HT1080 (cell line): ENCODE measurements around the gene DSE. TPM values are rescaled to one million over a fixed set of nuclear protein-coding genes. Genes with fewer than 3 reads are reported as not detected.

Experiments used
- DNase-seq: peaks from one replicate; pipeline ENCODE4 v3.0.0-alpha.2; 2015; ENCODE audit warnings: low read depth
- total RNA-seq: library from RNA; depleted of rRNA; stranded (reverse); fragments of >200 nt; shearing (Covaris generic); gene quantifications from 2 replicates; pipeline ENCODE4 v1.2.3, GENCODE V29; 2014

DSE gene
- total RNA-seq, 1 experiment from 2014 or later, result 44.3 TPM

DNA sequence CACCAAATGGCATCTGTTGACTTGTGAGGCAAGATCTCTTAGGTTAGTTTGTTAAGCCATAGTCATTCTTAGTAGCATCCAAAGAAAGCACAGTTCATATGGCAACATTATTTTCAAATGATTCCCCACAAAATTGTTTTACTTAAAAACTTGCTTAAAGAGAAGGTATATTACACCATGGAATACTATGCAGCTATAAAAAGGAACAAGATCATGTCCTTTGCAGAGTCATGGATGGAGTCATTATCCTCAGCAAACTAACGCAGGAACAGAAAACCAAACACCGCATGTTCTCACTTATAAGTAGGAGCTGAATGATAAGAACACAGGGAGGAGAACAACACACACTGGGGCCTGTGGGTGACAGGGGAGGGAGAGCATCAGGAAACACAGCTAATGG lies 10.9 kb upstream of the DSE start:
- no peak for DNase-seq

DNA sequence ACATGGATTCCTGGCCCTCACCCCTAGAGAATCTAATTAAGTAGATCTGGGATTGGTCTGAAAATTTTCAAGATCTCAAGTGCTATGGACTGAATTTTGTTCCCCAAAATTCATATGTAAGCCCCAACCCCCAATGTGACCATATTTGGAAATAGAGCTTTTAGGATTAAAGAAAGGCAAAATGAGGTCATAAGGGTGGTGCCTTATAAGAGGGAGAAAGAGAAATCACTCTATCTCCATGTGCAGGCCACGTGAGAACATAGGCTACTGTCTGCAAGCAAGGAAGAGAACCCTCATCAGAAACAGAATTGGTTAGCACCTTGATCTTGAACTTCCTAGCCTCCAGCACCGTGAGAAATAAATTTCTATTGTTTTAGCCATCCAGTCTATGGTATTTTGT lies 8.5 kb upstream of the DSE start:
- DNase-seq, result no peak

DNA sequence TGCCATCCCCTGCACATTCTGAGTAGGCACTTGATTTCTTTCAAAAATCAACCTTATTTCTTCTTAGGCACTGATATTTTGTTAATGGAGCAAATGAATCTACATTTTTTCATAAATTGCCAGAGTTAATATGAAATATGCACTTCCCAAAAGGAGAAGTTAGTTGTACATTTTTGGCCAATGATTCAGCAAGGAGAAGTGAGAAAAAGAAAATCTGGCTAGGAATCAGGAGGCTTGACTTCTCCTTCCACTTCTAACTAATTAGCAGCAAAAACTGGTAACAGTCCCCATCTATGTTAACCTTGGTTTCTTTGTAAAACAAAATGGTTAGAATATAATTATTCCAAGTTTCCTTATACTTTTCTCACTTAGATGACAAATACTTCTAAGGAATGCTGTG lies 7.0 kb upstream of the DSE start:
- peak; percentile 48 for DNase-seq

DNA sequence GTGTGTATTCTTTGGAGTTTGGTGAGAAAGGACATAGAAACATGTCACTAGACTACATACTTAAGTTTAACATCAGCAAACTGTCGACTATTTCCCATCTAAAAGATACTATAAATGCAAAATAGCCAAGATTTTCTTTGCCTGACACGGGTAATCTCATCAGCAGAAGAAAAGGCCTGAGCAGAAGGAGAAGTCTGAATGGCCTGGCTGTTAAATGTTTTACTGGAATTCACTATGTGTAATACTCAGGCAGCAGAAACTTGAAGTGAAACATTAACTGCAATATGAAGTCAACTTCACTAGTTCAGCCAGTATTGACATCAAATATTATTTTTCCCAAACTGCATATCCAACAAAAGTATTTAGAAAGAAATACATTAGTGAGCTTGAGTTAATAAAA lies 6.4 kb upstream of the DSE start:
- DNase-seq, result no peak

DNA sequence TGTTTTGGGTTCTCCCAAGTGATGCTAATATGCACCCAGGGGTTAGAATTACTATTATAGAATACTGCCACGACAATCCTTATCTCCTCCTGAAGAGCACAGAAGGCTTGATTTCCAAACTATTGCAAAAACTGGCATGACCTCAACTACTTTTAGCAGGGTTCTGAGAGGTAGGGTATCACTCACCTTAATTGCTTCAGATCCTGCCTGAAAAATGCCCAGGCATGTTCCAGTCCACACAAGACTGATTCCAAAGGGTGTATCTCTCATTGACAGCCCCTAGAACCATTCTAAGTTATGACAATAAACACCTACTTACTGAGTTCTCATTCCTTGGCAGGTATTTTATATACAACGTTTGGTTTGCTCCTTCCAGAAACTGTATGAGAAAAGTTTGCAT lies 5.0 kb upstream of the DSE start:
- no peak for DNase-seq

DNA sequence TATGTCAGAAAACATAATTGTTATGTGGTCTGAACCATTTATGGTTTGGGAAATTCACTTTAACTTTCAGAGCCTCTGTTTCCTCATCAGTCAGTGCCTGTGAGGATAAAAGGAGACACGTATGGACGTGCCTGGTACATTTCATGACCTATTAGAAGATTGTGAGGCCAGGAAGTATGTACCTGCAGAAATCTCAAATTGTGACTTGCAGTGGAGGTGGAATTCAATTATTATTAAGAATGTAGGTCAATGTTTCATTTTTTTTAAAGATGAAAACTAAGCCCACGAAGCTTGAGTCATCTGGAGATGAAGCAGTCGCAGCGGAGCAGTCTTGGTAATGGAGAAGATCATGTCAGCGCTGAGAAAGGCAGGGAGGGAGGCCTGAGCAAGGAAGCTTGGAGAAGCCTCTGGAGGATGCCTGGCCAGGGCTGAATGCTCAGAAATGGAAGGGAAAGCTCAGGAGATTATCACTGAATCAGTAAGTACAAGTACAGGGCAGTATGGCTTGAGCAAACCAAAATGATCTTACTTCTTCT lies 3.9 kb upstream of the DSE start:
- DNase-seq, result no peak

DNA sequence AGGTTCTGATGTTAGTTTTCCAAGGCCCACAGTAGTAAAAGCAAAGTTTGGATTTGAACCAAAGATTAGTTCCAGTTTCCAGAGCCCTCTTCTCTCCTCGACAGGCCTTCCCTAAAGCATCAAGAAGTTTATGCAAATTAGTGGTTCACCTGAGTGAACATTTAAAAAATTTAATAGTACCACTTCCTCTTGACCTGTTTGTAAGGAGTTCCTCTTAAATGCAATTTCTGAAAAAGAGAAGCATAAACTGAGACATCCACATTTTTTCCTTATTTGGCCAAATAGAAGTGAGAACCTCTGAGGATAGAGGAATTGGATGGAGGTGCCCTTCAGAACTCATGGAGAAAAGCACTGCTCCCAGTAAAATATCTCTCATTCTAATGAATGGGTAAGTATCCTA lies 1.2 kb upstream of the DSE start:
- DNase-seq, result no peak

DNA sequence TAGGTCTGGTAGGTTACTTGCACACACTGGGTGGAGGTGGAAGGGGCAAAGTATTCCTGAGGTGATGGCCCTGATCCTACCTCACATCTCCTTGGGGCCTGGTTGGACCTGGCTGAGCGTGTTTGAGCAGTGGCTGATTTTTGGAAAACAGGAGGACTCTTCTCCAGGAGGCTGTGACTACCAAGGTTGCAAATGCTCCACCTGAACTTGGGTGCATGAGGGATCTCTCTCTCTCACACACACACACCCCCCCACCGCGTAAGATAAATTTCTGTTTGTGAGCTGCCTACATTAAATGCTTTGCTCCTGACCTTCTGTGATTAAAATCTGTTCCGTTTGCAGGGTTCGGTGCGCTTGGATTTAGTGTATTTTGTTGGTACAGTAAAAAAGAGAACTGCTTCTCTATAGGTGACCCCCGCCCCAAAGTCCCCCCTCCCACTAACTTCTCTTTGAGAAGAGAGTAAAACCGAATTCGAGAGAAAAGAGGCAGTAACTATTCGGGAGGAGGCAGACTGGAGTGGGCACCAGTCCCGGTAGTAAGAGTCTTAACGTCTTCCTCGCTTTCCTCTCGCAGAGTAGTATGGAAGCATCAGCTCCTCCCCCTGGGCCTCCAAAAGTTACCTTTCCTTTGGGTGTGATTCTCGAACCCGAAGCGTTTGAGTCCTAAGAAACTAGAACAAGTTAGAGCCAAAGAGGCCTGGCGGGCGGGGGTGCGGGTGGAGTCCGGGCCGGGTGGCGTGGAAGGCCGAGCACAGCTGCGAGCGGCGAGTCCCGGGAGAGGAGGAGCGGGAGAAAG lies 585 bp upstream of the DSE start:
- no peak for DNase-seq

DNA sequence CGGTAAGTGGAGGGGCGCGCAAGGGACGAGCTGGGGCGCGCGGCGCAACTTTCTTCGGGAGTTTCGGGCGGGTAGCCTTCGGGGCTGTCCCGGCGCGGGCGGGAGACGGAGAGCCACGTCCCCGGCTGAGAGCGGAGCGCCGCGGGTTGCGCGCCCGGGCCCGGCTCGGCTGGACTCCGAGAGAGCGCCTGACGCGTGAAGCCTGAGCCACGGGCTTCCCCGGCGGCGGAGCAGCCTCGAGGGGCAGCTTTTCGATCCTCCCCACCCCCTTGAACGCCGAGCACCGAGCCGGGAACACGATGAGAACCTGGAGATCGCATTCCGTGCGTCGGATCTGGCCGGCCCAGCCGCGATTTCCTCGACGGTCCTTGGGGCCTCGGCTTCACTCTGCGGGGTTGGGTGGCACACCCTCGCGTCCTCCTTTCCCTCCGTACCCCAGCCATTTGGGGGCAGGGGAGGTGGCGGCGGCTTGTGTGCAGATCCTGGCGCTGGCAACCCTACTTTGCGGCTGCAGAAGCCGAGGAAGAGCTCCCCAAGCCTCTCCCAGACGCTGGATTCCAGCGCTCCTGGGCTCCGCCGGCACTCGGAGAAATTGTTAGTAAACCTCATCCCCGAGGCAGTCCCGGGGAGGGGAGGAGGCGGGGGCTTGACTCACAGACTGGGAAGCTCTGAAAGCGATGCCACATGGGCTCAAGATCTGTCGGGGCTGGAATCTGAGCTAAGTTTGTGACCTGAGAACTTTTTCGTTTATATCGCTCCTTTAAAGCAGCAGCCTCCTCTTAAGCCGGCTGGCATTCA lies 572 bp downstream of the DSE start:
- DNase-seq, result peak; percentile 80

DNA sequence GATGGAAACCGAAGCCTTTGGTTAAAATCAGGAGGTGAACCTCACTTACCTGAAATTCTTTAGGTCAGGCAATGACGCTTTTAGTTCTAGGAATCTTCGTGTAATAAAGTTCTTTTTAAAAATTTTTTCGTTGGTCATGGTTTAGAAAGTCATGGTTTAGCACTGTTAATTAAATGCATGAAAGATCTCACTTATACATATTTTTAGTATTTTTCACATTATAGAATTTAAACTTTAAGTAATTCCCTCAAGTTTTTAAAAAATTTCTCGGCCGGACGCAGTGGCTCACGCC lies 1.1 kb downstream of the DSE start:
- DNase-seq, result no peak

DNA sequence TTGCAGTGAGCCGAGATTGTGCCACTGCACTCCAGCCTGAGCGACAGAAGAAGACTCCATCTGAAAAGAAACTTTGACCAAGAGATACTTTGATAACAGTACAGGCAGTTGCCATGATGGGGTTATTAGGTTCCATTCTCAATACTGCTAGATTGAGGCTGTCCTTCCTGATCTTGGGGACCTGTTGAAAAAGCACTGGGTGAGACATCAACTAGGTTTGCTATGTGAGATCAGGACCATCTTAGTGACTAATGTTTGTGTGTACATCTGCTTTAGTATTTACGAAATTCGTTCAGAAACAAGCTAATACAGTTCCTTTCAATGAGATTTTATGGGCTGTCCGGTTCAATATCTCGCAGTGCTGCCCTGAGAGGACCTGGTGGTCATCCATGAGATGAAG lies 2.6 kb downstream of the DSE start:
- no peak for DNase-seq

DNA sequence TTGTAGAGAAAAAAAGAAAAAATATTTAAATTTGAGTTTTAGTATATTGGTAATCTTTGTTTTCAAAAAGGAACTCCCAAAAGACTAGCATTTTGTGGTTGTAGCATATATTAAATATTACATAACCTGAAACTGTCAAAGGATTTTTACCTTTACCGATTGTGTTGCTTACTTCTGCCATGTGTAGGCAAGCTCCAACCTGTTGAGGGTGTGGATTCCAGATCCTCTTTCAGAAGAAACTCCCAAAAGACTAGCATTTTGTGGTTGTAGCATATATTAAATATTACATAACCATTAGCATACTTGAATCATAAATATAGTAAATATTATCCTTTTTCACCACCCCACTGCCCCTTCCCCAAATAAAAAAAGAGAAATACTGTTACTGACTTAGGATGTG lies 3.2 kb downstream of the DSE start:
- DNase-seq, result no peak

DNA sequence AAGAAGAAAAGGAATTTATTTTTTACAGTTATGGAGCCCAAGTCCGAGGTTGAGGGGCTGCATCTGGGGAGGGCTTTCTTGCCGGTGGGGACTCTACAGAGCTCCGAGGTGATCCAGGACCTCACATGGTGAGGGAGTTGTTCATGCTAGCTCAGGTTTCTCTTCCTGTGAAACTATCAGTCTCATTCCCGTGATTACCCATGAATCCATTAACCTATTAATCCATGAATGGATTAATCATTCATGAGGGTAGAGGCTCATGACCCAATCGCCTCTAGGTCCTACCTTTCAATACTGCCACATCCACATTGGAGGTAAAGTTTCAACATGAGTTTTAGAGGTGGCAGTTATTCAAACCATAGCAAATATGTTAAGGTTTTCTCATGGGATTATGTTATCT lies 3.8 kb downstream of the DSE start:
- no peak for DNase-seq

DNA sequence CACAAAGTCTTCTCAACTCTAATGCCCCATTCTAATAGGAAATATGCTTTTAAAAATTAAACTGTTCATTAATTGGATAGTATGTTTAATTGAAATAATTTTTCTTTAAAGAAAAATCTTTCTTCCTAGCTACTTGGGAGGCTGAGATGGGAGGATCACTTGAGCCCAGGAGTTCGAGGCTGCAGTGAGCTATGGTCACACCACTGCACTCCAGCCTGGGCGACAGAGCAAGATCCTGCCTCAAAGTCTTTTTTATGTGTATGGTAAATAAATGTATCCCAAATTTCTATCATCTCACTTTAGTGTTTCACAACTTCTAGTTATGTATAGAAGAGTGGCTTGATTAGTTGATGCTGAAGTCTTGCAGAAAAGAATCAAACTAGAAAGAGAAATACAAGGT lies 4.5 kb downstream of the DSE start:
- DNase-seq, result no peak

DNA sequence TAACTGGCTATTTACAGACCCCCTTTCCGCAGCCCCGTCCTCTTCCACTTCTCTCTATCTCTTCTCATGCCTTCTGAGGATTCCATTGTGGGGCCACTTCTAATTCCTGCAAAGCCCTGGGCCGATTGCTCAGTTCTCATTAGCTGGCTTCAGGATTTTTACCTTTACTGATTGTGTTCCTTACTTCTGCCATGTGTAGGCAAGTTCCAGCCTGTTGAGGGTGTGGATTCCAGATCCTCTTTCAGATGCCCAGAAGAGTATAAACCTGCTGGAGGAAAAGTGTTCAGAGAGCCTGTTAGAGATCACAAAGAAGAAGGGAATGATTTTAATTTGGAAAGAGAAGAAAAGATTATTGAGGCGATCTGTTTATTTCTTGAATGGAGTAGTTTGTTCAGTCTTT lies 5.4 kb downstream of the DSE start:
- DNase-seq, result no peak

DNA sequence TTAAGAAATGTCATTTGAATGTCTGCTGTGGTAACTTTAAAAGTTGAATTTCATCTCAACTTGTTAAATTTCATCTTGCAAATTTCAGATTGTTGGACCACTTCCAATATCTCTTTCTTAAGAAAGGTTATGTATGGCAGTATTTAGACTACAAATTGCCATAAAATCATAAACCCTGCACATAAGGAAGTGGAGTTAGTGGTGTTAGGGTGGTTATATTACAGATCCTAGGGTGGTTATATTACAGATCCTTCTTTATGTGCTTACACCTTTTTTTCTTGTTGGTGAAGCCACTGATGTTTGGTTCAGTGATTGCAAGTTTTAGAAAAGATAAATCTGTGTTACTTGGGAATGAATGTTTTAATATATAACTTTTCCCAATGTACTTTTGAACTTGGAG lies 9.0 kb downstream of the DSE start:
- DNase-seq, result no peak

DNA sequence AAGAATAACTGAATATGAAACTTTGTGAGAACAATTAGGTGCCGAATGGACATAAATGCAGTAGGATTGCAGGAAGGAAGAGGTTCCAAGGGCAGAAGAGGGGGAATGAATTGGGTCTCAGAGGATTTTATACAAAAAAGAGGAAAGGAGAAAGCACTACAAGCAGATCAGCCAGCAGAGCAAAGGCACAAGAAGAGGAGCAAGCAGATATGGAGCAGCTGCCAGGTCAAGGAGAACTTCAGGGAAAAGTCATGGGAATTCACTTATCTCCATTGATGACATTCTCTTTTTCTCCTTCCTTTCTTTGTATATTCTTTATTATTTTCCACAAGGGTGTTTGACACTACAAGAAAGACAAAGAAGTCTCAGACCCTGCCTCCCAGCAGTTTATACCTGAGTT lies 9.6 kb downstream of the DSE start:
- no peak for DNase-seq

DNA sequence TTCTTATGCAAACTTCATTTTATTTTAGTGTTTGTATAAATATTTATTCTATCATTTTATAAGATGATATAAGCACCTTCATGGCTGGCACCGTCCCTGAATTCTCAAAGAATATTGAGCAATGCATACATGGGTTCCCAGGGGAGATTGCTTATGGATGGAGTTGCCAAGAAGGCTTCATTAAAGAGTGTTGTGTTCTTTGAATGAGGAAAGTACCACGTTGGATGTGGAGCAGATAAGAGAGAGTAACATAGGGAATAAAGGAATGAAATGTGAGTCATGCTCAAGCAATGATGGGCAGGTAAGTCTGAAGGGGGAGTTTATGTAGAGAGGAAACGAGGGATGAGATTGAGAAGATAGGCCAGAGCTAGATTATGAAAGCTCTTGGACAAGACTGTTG lies 10.3 kb downstream of the DSE start:
- DNase-seq, result no peak

DNA sequence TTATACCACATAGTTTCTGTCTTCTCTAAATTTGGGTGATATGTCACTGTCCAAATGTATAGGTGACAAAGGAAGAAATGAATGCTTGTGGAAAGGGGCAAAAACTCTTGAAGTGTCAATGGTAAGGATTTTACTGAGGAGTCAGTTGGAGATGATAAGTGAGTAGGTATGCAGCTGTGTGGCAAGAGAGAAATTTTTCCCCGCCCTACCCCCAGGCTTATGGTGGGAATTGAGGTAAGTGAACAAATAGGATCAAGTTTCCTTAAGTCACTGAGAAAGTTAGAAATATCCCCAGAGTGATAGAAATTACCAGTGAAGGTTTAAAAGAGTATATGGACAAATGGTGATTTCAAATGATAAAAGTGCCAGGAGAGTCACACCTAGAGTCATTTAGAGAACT lies 11.8 kb downstream of the DSE start:
- DNase-seq, result no peak

DNA sequence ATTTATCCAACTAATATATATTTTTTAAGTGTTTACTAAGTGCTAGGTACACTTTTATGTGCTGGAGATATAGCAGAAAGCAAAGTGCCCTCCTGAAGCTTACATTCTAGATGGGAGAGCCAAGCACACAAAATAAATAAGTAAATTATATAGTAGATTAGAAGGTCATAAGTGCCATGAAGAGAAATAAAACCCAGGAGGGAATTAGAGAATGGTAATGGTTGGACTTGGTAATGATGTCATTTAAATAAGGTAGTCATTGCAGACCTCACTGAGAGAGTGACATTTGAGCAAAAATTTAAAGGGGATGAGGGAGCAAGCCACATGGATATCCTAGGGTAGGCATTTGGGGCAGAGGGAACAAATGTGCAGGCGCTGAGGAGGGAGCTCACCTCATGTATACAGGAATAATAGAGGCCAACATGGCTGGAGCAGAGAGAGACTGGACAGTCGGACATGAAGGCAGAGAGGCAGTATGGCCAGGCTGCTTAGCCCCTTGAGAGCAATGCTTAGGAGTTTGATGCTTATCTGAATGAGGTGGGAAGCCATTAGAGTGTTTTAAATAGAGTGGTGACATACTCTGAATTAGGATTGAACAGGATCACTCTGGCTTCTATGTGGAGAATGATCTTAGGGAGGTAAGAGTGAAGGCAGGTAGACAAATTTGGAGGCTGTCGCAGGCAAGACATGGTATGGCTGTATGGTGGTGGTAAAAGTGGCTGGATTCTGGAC lies 14.1 kb downstream of the DSE start:
- no peak for DNase-seq

DNA sequence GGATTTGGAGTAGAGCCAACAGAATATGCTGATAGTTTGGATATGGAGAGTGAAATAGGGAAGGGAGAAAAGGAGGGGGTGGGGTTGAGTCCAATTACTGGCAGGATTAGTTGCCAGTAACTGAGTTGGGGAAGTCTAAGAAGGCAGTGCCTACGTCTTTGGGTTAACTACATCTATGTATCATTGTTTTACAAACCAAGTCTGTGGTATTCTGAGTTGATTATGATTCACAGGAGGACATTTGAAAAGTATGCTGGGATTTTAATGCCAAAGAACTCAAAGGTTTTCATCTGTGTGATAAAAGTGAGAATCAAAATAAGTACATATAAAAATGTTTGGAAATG lies 14.7 kb downstream of the DSE start:
- DNase-seq, result peak; percentile 79

DNA sequence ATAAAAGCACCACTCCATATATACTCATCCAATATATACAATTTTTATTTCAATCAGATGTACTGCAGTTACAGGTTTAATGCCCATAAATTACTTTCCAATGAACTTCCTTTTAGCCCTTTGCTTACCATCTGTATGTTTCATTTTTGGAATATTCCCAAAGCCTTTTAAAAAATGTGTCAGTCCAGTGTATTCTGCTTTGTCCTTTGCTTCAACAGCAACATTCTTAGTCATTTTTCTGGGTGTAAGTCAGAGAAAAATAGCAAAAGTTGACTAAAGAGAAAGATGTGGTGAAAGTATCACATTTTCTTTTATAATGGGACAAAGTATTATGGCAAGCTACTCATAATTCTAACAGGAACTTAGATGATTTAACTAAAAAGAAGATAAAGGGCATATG lies 15.2 kb downstream of the DSE start:
- DNase-seq, result no peak
